Epidermal melanocyte (primary cell): Measurements from ENCODE around the gene FCGR1A.
"Not testable (repeated sequence)": the region's sequence is repeated elsewhere in the genome, so short reads cannot be mapped to it uniquely, and the experiment has no call there.

Source experiments
- DNase-seq: peaks from one replicate; pipeline ENCODE4 v3.0.0; 2011; ENCODE audit warnings: low spot score; ENCODE audit not compliant: insufficient read length

FCGR1A gene

DNA sequence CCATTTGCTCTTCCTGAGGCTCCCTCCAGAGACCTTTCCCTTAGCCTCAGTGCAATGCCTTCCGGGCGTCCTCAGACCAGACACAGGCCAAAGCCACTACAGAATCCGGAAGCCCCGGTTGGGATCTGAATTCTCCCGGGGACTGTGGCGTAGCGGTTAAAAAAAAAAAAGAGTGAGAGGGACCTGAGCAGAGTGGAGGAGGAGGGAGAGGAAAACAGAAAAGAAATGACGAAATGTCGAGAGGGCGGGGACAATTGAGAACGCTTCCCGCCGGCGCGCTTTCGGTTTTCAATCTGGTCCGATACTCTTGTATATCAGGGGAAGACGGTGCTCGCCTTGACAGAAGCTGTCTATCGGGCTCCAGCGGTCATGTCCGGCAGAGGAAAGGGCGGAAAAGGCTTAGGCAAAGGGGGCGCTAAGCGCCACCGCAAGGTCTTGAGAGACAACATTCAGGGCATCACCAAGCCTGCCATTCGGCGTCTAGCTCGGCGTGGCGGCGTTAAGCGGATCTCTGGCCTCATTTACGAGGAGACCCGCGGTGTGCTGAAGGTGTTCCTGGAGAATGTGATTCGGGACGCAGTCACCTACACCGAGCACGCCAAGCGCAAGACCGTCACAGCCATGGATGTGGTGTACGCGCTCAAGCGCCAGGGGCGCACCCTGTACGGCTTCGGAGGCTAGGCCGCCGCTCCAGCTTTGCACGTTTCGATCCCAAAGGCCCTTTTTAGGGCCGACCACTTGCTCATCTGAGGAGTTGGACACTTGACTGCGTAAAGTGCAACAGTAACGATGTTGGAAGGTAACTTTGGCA lies 50.0 kb downstream of the FCGR1A start:
- not testable (repeated sequence) for DNase-seq

DNA sequence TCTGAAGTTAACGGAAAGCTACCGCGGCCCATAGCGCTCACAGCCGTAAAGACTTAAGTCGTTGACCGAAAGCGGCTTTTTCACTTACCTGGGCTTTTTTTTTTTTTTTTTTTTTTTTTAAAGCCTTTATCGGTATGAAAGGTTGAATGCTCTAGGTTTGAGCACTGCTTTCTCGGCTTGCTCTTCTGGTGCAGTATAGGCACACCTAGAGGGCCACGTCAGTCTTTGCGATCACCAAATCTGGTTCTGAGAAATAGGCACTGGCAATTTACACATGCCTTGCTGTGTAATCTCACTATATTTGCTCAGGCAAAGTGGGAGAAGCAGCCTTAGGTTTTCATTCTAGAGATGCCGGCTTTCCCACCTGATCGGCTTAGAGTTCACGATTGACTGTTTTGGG lies 50.6 kb downstream of the FCGR1A start:
- DNase-seq = not testable (repeated sequence)

DNA sequence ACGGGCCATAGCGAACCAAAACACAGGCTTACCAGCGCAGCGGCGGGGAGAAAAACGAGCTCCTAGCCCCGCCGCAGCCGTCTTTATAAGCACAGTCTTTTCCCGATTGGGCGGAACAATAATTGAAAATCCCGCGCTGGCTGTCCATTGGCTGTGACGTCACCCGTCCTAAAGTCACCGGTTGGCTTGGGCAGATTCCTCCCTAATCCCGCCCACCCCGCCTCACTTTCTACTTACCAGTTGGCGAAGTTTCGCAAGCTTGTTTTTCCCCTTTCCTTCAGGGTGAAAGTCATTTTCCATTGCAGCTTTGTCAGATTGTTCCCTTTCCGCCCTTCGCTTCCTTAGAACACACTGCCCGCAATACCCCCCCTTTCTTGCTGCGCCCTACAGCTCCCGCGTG lies 58.7 kb downstream of the FCGR1A start:
- not testable (repeated sequence) for DNase-seq
